Measurements from ENCODE around the gene BIN2. TPM values are rescaled to one million over a fixed set of nuclear protein-coding genes. Genes with fewer than 3 reads are reported as not detected.
A peak's percentile ranks its signal among the peaks of the same experiment; 100 is the strongest.

Gene BIN2
- total and polyA plus RNA-seq, 10 of the 15 experiments (the other 5 are each of a cell fraction or from before 2014, with no cell fraction given), result 8.6 to 42.9 (median 32.1) TPM

- no peak for TF ChIP-seq E2F8 (IDR thresholded peaks at IDR 0.05; ENCODE audit: low read depth, partially characterized antibody)
- peak; percentile 65; the same call in 1 of the 2 replicates for TF ChIP-seq PAX5 (IDR thresholded peaks at IDR 0.05; ENCODE audit: borderline replicate concordance, low read depth, low read length)
- TF ChIP-seq SPI1 (IDR thresholded peaks at IDR 0.05; ENCODE audit: borderline replicate concordance, insufficient read depth, low read depth, low read length), result peak; percentile 81
- TF ChIP-seq CREB1 (IDR thresholded peaks at IDR 0.05; ENCODE audit: low read depth), result 0 out of 2 replicates have a peak, but pooled peaks have one; percentile 12
- 0 out of 2 replicates have a peak, but pooled peaks have one; percentile 24 for TF ChIP-seq ZBTB33 (IDR thresholded peaks at IDR 0.05)
- TF ChIP-seq, protein P1, sequence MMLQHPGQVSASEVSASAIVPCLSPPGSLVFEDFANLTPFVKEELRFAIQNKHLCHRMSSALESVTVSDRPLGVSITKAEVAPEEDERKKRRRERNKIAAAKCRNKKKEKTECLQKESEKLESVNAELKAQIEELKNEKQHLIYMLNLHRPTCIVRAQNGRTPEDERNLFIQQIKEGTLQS (IDR thresholded peaks at IDR 0.05; ENCODE audit: borderline replicate concordance, extremely low read depth, low read depth, low read length), result no peak
- TF ChIP-seq NR2F1 (conservative IDR thresholded peaks at IDR 0.05), result peak; percentile 87
- TF ChIP-seq SREBF1 (IDR thresholded peaks at IDR 0.05; ENCODE audit: low read length), result no peak
- TF ChIP-seq, protein P2, sequence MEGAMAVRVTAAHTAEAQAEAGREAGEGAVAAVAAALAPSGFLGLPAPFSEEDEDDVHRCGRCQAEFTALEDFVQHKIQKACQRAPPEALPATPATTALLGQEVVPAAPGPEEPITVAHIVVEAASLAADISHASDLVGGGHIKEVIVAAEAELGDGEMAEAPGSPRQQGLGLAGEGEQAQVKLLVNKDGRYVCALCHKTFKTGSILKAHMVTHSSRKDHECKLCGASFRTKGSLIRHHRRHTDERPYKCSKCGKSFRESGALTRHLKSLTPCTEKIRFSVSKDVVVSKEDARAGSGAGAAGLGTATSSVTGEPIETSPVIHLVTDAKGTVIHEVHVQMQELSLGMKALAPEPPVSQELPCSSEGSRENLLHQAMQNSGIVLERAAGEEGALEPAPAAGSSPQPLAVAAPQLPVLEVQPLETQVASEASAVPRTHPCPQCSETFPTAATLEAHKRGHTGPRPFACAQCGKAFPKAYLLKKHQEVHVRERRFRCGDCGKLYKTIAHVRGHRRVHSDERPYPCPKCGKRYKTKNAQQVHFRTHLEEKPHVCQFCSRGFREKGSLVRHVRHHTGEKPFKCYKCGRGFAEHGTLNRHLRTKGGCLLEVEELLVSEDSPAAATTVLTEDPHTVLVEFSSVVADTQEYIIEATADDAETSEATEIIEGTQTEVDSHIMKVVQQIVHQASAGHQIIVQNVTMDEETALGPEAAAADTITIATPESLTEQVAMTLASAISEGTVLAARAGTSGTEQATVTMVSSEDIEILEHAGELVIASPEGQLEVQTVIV (IDR thresholded peaks at IDR 0.05; ENCODE audit: borderline replicate concordance, partially characterized antibody), result no peak
- TF ChIP-seq ZBTB11 (CRISPR knock-in tag; IDR thresholded peaks at IDR 0.05), result no peak
- 0 out of 2 replicates have a peak, but pooled peaks have one; percentile 61 for TF ChIP-seq ZSCAN29 (IDR thresholded peaks at IDR 0.05)
- TF ChIP-seq GATAD2B (conservative IDR thresholded peaks at IDR 0.05; ENCODE audit: low read depth), result peak; percentile 95
- TF ChIP-seq TCF3 (IDR thresholded peaks at IDR 0.05; ENCODE audit: borderline replicate concordance, insufficient read depth, low read depth, low read length), result peak; percentile 70; the same call in 1 of the 2 replicates
- peak; percentile 75; the same call in 1 of the 2 replicates for TF ChIP-seq SMARCA5 (IDR thresholded peaks at IDR 0.05)
- TF ChIP-seq HDAC6 (IDR thresholded peaks at IDR 0.05; ENCODE audit: unreplicated experiment), result no peak
- no peak for TF ChIP-seq TCF7 (IDR thresholded peaks at IDR 0.05; ENCODE audit: borderline replicate concordance)
- 0 out of 2 replicates have a peak, but pooled peaks have one; percentile 25 for TF ChIP-seq BCL11A (IDR thresholded peaks at IDR 0.05; ENCODE audit: low read depth, low read length)
Measured at GRCh38 chr12:51323966-51324895, at the start of gene BIN2 (continued).
